ENCODE measurements around the gene MMD2.
"Not testable (repeated sequence)": the region's sequence is repeated elsewhere in the genome, so short reads cannot be mapped to it uniquely, and the experiment has no call there.

Gene MMD2

GRCh38 chr7:4958477-4959301 lies at the start of gene MMD2:
MMD2 (minus strand) TSS chr7:4959187; CDS start chr7:4959017, 170 bp downstream.
- DNase-seq (ENCODE audit: low read depth in 1 of 2, low spot score in 1 of 2): no peak

GRCh38 chr7:5005066-5005465 lies 46.1 kb upstream of the MMD2 start:
- DNase-seq (ENCODE audit: low read depth in 1 of 2, low spot score in 1 of 2): no peak

GRCh38 chr7:5001911-5002310 lies 42.9 kb upstream of the MMD2 start:
- DNase-seq (ENCODE audit: low read depth in 1 of 2, low spot score in 1 of 2): no peak

GRCh38 chr7:5001003-5001402 lies 42.0 kb upstream of the MMD2 start:
- DNase-seq (ENCODE audit: low read depth in 1 of 2, low spot score in 1 of 2): no peak

GRCh38 chr7:4999369-4999950 lies 40.5 kb upstream of the MMD2 start:
- DNase-seq (ENCODE audit: low read depth in 1 of 2, low spot score in 1 of 2): no peak

GRCh38 chr7:4998910-4999309 lies 39.9 kb upstream of the MMD2 start:
- no peak for DNase-seq (ENCODE audit: low read depth in 1 of 2, low spot score in 1 of 2)

- no peak for DNase-seq (ENCODE audit: low read depth in 1 of 2, low spot score in 1 of 2)
Measured at GRCh38 chr7:4998244-4998643, 39.3 kb upstream of the MMD2 start.

- DNase-seq (ENCODE audit: low read depth in 1 of 2, low spot score in 1 of 2): no peak
Measured at GRCh38 chr7:4996696-4997222, 37.8 kb upstream of the MMD2 start.

- DNase-seq (ENCODE audit: low read depth in 1 of 2, low spot score in 1 of 2): no peak
Measured at GRCh38 chr7:4995429-4995969, 36.5 kb upstream of the MMD2 start.

GRCh38 chr7:4993471-4993870 lies 34.5 kb upstream of the MMD2 start:
- DNase-seq (ENCODE audit: low read depth in 1 of 2, low spot score in 1 of 2): no peak

GRCh38 chr7:4982741-4983140 lies 23.8 kb upstream of the MMD2 start:
- DNase-seq (ENCODE audit: low read depth in 1 of 2, low spot score in 1 of 2): not testable (repeated sequence)

- DNase-seq (ENCODE audit: low read depth in 1 of 2, low spot score in 1 of 2): not testable (repeated sequence)
Measured at GRCh38 chr7:4981295-4981890, 22.4 kb upstream of the MMD2 start.

GRCh38 chr7:4975626-4976025 lies 16.6 kb upstream of the MMD2 start:
- not testable (repeated sequence) for DNase-seq (ENCODE audit: low read depth in 1 of 2, low spot score in 1 of 2)

- peak; percentile 89 to 93 for DNase-seq (ENCODE audit: low read depth in 1 of 2, low spot score in 1 of 2)
Measured at GRCh38 chr7:4973728-4974198, 14.8 kb upstream of the MMD2 start.

GRCh38 chr7:4972446-4972845 lies 13.5 kb upstream of the MMD2 start:
- not testable (repeated sequence) for DNase-seq (ENCODE audit: low read depth in 1 of 2, low spot score in 1 of 2)

GRCh38 chr7:4965295-4966022 lies 6.5 kb upstream of the MMD2 start:
- no peak for DNase-seq (ENCODE audit: low read depth in 1 of 2, low spot score in 1 of 2)

- no peak for DNase-seq (ENCODE audit: low read depth in 1 of 2, low spot score in 1 of 2)
Measured at GRCh38 chr7:4964506-4964905, 5.5 kb upstream of the MMD2 start.

- no peak for DNase-seq (ENCODE audit: low read depth in 1 of 2, low spot score in 1 of 2)
Measured at GRCh38 chr7:4962872-4963775, 4.1 kb upstream of the MMD2 start.

- no peak for DNase-seq (ENCODE audit: low read depth in 1 of 2, low spot score in 1 of 2)
Measured at GRCh38 chr7:4960363-4960762, 1.4 kb upstream of the MMD2 start.

- DNase-seq (ENCODE audit: low read depth in 1 of 2, low spot score in 1 of 2): no peak
Measured at GRCh38 chr7:4959893-4960292, 906 bp upstream of the MMD2 start.
